ENCODE data around the gene CCDC187.

GRCh38 chr9:136218673-136219072 is 85.2 kb downstream of the CCDC187 start:
- no peak for TF ChIP-seq CTCF (conservative IDR thresholded peaks at IDR 0.05)
- TF ChIP-seq EZH2 (IDR thresholded peaks at IDR 0.05; ENCODE audit: low read depth) = no peak
